Femur (tissue), 1 donor: ENCODE measurements around the gene RASL10A.

Source experiments
- DNase-seq: peaks from one replicate; pipeline ENCODE4 v3.0.0-alpha.2; 2017

RASL10A gene

DNA sequence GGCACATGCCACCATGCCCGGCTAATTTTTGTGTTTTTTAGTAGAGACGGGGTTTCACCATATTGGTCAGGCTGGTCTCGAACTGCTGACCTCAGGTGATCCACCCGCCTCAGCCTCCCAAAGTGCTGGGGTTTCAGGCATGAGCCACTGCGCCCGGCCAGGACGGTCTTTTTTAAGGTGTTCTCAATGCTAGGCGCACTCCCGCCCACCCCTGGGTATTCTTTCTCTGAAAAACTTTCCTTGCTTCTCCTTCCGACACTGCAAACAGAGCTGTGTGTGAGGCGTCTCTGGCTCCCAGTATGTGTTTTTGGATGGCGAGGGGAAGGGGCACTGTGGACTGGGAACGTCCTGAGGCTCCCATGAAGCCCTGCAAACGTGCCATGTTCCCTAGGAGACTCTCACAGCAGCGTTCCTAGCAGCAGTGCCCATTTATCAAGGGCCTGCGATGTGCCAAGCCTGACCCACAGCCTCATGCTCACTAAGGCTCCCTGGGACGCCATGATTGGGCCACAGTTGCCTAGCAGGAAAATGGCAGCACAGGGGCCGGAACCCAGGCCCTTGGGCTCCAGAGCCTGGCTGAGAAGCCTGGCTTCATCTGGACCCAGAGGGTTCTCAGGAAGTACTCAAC lies 2.4 kb upstream of the RASL10A start:
- DNase-seq, result peak; percentile 15

DNA sequence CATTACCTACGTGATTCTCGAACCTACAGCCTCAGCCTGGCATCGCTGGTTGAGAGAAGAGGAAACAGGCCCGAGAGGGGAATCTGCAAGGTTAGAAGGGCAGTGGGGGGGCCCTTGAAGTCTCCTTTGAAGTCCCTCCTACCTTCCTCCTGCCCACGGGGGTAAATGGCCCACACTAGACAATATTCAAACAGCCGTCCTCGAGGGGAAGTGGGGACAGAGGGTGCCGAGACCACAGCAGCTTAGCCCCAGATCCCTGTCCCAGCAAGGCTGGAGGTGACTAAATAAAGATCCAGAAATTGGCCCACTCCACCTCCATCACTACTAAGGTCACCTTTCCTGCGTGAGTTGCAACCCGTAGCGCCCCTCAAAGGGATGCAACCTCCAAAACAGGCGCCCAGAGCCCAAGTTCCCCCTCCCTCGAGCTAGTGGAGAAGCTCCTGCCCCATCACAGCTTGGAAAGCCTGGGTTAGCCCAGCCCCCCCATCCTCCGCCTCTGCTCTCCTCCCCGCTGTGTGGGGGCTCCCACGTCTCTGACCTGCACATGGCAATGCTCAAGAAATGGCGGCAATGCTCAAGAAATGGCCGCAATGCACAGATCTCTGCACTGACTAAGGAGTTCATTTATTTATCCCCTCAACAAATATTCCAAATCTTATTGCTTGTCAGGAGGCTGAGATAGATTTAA lies 788 bp upstream of the RASL10A start:
- no peak for DNase-seq

DNA sequence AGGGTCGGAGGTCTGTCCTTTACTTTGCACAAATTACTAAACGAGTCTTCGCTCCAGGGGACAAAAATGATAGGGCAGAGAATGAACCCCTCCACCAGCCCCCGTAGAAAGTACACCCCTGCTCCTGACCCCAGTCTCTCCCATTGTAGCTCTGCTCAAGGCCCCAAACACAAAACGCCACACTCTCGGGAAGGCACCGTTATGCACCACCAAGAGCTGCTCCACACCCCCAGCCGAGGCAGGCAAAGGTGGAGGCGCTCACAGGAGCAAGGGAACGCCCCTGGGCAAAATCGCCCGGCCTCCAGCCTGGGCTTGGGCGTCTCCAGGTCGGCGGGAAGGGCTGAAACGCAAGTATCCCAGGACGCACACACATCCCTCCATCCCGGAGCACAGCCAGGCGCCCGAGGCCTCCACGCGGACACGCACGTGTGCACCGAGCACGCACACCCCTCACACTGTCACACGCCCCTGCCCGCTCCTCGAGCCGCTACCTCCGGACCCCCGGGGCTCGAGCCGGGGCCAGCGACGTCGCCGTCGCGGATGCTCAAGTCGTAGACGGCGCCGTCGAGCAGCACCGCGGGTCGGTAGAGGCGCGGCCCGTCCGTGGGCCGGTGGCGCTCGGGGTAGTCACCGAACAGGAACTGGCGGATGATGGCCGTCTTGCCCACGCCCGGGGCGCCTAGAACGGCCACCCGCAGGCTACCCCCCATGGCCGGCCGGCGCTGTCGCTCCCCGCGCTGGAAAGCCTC lies 786 bp downstream of the RASL10A start:
- peak; percentile 26 for DNase-seq

DNA sequence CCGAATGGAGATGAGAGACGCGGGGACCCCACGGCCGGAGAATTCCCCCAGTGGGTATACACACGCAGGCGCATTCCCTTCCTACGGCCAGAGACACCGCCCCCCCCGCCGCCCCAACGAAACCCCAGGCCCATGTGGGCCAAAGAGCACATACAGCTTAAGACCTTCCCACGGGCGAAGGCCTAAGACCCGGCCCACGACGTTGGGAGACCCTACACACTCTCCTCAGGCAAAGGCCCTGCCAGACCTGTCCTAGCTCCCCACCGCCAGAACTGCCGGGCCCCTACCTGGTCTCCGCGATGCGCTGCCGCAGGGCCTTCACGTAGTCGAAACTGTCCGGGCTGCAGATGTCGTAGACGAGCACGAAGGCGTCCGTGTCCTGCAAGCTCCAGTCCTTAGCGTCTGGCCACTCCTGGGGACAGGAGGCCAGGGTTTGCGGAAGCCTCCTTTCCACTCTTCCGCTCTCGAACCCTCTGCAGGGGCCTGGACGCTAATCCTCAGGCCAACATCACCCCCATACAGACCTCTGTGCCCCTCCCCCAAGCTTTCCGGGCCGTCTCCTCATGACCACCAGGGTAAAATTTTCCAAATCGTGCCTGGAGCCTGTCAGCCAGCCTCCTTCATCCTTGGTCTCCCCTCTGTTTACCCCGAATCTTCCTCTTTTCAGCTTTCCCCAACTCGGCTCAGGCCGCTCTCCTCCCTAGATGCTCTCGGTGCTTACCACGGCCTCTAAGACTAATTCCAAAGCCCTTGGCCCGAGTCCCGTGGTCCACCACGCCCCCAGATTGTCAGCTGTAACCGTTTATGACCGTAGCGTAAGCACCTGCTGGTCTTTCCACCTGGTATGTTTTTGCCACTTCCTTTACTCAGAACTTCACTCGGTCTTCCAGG lies 1.7 kb downstream of the RASL10A start:
- peak; percentile 41 for DNase-seq

DNA sequence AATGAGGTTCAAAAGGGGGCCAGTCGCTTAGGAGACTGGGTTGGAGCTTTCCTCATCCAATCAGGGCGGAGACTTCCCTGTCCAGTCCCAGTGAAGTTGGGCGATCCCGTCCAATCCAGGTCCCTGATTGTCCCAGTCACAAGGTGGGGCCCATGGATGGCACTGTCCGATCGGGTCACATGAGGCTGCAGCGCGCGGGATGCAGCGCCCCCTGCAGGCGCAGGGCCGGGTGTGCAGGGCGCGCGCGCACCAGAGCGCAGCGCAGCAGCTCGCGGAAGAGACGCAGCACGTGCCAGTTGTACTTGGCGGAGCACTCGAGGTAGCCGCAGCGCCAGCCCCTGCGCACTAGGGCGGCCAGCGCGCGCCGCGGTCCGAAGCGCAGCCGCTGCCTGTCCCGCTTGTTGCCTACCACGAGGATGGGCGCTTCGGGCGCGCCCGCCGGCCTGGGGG lies 2.3 kb downstream of the RASL10A start:
- DNase-seq, result peak; percentile 77

DNA sequence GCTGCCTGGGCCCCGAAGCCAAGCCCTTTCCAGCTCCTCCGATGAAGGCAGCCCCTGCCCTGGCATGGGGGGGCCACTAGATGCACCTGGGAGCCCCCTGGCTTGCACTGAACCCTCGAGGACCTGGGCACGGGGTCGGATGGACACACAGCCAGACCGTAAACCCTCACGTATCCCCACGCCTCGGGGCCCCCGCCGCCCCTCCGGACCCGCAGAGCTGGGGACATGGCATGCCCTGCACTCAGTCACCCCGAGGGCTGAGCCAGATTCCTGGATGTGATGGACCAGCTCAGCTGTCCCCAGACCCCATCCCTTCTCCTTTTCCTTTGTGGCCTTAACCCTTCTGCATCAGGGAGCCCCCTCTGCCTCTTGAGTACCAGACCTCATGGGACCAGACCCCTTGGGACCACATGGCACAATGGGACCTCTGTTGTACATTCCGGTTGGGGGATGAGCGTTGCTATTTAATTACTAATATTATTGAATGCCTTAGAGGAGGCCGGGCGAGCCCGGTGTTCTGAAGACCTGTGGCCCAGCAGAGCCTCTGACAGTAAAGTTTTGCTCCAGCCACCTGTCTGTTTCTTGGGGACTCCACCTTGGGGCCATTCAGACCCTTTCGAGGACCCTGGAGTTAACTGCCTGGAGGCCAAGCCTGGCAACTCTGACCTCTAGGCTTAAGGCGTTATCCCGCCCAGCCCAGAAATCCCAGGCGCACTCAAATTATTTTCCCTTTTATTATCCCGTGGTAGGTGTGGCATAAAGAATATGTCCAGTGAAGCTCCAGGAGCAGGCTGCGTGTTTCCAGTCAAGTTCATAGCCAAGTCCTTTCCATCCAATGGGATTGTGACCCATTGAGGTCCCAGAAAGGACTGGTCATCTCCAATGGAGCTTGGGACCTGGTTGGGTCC lies 3.0 kb downstream of the RASL10A start:
- peak; percentile 37 for DNase-seq

DNA sequence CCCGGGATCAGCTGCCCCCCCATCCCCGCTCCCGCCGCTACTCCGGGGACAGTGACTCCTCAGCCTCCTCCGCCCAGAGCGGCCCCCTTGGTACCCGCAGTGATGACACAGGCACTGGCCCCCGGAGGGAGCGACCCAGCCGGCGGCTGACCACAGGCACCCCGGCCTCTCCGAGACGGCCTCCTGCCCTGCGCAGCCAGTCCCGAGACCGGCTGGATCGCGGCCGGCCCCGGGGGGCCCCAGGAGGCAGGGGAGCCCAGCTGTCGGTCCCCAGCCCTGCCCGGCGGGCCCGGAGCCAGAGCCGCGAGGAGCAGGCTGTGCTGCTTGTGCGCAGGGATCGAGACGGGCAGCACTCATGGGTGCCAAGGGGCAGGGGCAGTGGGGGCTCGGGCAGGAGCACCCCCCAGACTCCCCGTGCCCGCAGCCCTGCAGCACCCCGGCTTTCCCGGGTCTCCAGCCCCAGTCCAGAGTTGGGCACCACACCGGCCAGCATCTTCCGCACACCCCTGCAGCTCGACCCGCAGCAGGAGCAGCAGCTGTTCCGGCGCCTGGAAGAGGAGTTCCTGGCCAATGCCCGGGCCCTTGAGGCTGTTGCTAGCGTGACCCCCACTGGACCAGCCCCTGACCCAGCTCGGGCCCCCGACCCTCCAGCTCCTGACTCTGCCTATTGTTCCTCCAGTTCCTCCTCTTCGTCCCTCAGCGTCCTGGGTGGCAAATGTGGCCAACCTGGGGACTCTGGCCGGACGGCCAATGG lies 3.9 kb downstream of the RASL10A start:
- peak; percentile 53 for DNase-seq

DNA sequence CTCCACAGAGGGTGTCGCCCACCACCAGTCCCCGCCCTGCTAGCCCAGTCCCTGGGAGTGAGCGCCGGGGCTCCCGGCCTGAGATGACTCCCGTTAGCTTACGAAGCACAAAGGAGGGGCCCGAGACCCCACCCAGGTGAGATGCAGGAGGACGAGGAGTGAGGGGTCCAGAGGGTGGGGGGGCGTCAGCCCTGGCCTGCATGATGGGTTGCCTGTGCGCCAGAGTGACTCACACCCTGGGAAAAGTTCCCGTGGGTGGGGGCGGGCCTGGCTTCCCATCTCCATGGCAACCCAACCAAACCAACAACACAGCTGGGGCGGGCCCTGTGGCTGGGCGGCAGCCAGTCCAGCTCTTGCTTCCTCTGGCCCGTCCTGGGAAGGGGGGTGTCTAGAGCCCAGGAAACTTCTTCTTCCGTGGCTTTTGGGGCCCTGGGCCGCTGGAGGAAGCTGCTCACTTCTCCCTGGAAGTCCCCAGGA lies 4.6 kb downstream of the RASL10A start:
- peak; percentile 98 for DNase-seq

DNA sequence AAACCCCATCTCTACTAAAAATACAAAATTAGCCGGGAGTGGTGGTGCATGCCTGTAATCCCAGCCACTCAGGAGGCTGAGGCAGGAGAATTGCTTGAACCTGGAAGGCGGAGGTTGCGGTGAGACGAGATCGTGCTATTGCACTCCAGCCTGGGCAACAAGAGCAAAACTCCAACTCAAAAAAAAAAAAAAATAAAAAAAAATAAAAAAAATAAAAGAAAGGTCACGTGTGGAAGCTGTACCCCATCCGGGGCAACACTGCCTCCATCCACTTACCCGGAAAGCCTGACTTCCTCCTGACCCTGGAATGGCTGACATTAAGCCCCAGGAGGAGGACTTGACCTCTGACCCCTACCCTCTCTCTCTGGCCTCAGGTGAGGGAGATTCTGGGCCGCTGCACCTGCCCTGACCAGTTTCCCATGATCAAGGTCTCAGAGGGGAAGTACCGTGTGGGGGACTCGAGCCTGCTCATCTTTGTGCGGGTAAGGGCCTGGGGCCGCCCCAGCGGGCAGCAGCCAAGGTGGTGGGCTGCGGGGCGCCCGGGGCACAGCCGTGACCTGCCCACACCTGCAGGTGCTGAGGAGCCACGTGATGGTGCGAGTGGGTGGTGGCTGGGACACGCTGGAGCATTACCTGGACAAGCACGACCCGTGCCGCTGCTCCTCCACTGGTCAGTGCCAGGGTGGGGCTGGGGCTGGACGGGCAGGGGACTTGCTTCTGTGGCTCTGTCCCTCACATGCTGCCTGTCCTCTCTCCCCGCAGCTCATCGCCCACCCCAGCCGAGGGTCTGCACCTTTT lies 5.2 kb downstream of the RASL10A start:
- DNase-seq, result no peak

DNA sequence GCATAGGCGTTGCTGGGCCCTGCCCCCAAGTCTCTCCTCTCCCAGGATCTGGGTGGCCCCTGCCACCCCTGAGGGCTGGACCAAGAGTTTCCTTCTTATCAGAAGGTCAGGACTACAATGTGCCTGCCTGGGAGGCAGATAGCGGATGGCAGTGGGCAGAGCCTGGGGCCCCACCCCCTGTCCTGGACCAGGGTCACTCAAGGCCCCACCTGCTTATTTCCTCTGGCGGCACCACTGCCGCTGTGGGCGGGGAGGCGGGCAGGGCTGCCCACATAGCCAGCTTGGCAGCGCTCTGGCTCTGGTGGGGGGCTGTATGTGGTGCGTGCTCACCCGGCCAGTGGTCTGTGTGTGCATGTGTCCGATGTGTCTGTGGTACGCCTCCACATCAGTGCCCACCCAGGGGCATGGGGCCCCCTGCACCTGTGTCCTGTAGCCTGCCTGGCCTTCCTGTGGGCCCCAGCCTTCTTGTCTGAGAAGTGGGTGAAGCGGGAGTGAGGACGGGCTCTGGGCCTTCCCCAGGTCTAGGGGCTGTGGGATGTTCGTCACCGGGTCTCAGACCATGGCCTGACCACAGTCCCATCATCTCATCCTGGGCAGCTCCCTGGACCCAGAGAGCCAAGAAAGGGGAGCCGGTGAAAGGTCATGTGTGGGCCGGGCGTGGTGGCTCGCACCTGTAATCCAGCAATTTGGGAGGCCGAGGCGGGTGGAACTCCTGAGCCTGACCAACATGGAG lies 6.0 kb downstream of the RASL10A start:
- peak; percentile 76 for DNase-seq

DNA sequence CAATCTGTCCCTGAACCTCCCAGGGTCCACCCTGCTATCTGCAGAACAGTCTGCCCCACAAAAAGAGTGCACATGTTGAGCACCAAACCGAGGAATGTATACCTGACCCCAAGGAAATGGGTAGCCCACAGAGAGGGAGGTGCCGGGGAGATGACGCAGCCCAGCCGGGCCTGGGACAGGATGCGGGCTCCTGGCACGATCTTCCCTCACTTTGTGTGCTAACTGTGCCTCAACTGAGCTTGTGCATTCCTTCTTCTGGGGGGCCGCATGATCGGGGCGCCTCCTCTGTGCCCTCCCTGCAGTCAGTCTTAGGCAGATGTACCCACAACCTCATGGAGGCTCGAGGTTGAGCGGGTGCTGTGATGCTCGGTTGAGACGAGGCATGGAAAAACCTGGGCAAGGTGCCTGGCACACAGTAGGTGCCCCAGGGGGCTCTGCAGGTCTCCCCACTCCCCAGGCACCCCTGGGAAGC lies 6.7 kb downstream of the RASL10A start:
- DNase-seq, result peak; percentile 58

DNA sequence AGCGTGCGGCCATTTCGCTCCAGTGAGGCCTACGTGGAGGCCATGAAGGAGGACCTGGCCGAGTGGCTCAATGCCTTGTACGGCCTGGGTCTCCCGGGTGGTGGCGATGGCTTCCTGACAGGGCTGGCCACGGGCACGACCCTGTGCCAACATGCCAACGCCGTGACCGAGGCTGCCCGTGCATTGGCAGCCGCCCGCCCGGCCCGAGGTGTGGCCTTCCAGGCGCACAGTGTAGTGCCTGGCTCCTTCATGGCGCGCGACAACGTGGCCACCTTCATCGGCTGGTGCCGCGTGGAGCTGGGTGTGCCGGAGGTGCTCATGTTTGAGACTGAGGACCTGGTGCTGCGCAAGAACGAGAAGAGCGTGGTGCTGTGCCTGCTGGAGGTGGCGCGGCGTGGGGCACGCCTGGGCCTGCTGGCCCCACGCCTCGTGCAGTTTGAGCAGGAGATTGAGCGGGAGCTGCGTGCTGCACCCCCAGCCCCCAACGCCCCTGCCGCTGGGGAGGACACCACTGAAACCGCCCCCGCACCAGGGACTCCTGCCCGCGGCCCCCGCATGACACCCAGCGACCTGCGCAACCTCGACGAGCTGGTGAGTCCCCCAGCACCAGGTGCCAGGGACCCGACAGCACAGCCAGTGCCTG lies 7.2 kb downstream of the RASL10A start:
- DNase-seq, result peak; percentile 42

DNA sequence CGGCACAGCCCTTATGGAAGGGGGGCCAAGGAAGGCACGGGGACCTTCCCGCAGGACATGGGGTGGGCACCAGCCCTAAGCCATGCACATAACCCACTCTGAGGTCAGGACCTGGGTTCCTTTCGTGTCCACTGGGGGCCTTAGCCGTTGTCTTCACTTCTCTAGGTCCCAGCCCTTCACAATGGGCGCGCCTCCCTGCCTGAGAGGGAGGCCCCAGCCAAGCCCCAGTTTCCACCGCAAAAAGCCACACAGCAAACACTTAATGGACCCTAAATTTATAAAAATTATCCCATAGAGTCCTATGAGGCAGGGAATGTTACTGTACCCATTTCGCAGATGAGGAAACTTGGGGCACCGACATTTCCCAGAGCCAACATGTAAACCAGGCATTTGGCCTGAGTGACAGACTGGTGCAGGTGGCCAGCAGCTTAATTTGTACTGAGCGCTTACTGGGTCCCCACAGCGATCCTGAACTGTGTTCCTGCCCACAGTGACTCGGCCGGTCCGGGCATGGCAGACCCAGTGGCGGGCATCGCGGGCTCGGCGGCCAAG lies 7.8 kb downstream of the RASL10A start:
- no peak for DNase-seq

DNA sequence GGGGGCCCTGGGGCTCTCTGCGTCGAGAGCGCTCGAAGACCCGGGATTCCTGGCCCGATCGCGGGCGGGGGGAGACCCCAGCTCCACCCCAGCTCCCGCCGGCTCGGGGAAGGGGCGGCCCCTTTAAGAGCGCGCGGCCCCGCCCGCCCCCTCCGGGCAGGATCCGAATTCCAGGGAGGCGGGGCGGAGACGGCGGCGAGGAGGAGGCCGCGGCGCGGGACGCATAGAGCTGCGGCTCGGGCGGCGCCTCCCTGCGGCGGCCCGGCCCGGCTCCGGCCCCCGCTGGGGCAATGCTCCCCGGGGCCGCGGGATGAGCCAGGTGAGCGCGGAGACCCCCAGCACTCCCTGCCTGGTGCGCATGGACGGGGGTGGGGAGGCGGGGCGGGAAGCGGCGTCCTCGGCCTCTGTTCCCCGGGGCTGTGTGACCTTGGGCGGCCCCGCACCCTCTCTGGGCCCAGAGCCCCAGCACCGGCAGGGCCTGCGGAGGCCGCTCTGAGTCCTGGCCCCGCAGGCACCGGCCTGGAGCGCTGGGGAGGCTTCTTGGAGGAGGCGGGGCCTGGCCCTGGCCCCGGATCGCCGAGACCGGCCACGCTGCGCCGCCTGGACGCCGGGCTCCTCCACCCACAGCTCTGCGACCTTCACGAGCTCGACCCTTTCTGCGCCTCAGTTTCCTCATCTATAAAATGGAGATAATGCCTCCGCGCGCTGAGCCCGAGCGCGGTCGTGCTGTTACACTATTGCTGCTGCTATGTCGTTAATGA lies 8.5 kb downstream of the RASL10A start:
- peak; percentile 88 for DNase-seq

DNA sequence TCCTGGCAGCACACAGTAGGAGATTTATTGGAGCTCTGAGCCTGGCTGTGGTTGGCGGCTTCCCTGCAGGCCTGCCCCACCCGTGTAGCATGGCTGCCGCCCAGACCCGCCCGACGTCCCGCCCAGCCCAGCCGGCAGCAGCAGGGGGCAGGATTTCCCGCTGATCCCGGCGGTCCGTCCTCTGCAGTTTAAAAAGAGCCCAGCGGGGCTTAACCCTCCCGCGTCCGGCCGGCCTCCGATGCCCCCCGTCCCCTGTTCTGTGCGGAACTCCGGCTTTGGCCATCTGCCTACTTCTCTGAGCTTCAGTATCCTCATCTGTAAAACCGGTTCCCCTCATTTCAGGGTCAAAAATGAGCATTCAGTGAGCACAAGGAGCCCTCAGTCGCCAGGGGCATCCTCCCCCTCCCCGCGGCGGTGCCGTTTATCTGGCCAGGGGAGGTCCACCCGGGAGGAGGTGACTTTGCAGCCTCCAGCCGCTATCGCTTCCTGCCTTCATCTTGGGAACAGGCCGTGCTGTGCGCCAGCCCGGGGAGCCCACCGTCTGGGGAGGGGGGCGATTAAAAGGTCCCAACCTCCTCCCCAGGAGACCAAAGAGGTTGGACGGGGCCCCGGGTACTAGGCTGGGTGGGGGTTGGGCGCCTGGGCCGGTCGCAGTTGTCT lies 9.2 kb downstream of the RASL10A start, which contains the start of gene GAS2L1:
TSS of gene GAS2L1 (plus strand) at position 476 of the 660 bp plus-strand sequence. CDS start 1,456 bp downstream, outside the sequence.
- peak; percentile 93 for DNase-seq

DNA sequence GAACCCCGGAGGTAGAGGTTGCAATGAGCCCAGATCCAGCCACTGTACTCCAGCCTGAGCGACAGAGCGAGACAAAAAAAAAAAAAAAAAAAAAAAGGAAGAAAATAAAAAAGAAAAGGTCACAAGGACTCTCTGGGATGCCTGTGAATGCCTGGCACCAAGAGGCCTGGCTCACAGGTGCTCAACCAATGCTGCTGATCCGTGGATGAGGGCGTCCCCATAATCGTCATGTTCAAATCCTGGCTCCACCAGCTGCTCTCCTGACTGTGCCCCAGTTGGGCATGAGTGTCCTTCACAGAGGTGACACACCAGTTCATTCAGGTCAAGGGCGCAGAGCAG lies 9.7 kb downstream of the RASL10A start:
- DNase-seq, result no peak
